ENCODE measurements around the gene BUB1B. TPM values are rescaled to one million over a fixed set of nuclear protein-coding genes. Genes with fewer than 3 reads are reported as not detected.

The BUB1B gene
- total RNA-seq, 1 donor from 2014 or later: 54.8 TPM

GRCh38 chr15:40250771-40251483, 90.1 kb downstream of the BUB1B start:
- intact Hi-C loops (cut with micrococcal nuclease): no loop called here

GRCh38 chr15:40251486-40252140, 90.7 kb downstream of the BUB1B start:
- intact Hi-C loops (cut with micrococcal nuclease): no loop called here

DNA sequence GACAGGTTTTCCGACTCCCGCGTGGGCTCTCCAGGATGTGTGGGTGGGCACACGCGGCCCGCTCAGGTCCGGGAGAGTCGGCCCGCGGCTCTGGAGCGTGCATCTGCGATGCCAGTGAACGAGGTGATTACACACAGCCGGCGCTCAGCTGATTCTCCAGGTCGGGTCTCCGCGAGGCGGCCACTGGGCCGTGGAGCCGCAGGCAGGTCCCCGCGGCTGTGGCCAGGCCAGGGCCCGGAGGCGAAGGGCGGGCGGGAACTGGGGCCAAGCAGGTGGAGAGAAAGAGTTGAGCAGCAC, 91.2 kb downstream of the BUB1B start:
- intact Hi-C loops (cut with micrococcal nuclease): no loop called here

DNA sequence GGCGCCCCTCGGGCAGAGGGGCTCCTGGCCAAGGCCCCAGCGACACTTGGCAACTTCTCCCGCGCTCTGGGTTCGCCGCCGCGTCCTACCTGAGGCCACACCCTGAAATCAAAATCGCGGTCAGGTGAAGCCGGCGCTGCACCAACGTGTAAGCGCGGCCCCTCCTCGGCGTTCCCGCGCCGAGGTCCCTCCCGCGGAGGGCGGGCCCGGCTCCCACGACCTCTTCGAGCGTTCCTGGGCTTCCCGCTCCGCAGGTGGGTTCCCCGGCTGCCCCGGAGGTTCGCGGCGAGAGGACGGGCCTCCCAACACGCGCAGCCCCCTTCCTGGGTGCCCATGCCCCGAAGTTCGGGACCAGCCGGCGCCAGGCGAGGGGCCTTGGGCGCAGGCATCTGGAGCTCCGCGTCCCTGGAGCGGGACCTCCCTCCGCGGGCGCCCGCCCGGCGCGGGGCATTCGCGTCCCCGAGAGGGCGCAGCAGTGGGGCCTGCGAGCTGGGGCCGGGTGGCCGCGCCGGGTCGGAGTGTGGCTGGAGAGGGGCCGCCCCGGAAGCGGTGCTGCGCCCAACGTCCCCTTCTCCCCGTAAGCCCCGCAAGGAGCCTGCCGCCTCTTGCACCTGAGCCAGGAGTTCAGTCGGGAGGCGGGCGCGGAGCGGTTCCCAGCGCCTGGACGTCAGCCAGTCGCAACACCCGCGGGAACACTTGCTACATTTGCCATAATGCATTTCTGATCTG, 91.7 kb downstream of the BUB1B start:
- intact Hi-C loops (cut with micrococcal nuclease): no loop called here

GRCh38 chr15:40253167-40253790, 92.4 kb downstream of the BUB1B start:
- intact Hi-C loops (cut with micrococcal nuclease): no loop called here

- intact Hi-C loops (cut with micrococcal nuclease): no loop called here
Measured at GRCh38 chr15:40254452-40254851, 93.6 kb downstream of the BUB1B start.

DNA sequence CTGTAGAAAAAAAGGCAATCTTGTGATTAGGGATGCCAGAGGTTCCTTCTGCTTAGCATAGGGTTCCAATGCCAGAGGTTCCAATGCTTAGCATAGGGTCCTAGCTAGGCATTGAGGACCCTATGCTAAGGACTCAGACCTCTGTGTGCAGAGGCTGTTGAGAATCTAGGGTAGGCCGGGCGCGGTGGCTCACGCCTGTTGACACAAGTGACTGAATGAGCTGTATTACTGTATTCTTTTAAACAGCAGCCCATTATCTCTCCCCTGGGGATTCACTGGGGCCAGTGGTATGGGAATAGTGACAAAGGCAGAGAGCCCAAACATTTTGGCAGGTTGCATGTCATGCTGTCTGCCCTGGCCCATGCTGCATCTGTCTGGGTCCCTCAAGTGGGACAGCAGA, 94.2 kb downstream of the BUB1B start:
- intact Hi-C loops (cut with micrococcal nuclease): no loop called here

DNA sequence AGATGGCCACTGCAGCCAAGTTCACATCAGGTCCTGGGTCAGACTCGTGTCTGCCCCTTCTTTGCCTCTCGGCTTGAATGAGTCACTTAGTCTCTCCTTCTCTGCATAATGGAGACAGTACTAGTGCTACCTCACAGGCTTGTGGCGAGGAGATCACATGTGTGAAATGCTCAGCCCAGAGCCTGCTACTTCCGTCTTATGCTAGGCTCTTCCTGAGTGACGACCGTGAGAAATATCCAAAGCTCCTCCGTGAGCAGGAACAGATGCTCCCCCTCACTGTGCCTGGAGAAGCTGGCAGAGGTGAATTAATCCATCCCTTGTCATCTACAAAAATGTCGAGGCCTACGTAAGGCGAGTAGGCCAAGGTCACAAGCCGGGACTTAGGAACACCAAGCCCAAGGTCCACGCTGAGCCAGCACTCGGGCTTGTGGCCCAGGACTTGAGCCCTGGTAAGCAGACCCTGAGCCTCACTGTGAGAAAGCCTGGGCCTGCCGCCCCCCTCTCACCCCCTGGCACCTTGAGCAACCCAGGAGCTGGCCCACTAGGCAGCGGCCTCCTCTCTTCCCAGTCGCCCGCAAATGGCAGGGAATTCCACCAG, 95.9 kb downstream of the BUB1B start:
- intact Hi-C loops (cut with micrococcal nuclease): no loop called here

GRCh38 chr15:40257656-40258450, 97.0 kb downstream of the BUB1B start:
- intact Hi-C loops (cut with micrococcal nuclease): no loop called here

DNA sequence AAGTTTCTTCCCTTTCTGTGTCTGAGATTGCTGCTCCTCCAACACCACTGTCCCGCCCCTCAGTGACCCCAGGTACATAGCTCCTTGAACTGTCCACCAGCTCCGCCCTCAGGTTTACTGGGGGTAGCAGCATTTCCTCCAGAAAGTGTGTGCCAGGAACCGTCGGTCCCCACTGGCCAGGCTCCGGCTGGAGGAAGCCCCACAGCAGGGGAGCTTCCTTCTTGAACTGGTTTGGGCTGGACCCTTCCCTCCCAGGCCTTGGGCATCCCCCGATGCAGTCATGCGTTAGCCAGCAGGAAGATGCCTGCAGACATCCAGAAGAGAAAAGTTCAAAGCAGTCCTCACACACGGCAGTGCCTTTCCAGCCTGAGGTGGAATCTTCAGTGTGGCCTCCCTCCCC, 97.7 kb downstream of the BUB1B start:
- intact Hi-C loops (cut with micrococcal nuclease): no loop called here

DNA sequence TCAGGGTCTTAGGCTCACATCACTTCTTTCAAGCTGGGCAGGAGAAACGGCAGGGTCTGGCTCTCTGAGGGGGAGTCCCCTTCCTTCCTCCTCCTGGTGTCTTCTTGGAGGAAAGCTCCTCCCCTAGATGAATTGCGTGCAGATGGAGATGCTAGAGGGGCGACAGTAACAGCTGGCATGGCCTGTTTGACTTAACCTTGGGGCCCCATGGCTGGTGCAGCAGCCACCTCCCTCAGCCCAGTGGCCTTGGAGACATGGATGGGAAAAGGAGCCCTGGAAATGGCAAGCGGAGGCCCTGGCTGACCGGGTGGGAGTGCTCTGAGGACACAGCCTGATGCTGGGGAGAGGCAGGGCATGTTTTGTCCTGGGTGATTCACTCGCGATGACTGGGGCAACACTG, 98.2 kb downstream of the BUB1B start:
- intact Hi-C loops (cut with micrococcal nuclease): no loop called here

DNA sequence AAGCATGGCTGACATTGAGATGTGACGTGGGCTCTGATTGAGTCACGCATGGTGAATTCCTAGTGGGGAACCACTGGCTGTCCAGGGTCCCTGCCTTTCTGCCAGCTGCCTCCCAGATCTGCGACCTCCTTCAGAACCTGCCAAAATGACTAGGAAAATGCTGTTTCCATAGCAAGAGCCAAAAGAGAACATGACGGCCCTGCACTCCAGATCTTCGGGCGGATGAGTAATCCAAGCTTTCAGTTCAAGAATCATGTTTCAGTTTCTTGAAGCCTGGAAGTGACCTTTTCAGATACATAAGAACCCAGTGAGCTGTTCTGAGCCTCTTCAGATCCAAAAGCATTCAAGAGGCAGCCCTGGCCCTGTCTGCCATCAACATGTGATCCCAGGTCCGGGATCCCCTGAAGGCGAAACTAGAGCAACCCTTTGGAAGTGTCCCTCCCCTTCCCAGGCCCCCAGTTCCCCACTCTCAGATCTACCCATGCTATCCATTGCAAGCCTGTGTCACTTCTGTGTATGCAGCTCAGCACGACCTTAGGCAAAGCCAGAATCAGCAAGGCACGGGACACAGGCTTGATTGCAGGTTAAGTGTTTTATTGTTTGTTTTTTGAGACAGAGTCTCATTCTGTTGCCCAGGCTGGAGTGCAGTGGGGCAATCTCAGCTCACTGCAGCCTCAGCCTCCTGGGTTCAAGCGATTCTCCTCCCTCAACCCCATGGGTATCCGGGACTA, 102.3 kb downstream of the BUB1B start:
- intact Hi-C loops (cut with micrococcal nuclease): no loop called here

DNA sequence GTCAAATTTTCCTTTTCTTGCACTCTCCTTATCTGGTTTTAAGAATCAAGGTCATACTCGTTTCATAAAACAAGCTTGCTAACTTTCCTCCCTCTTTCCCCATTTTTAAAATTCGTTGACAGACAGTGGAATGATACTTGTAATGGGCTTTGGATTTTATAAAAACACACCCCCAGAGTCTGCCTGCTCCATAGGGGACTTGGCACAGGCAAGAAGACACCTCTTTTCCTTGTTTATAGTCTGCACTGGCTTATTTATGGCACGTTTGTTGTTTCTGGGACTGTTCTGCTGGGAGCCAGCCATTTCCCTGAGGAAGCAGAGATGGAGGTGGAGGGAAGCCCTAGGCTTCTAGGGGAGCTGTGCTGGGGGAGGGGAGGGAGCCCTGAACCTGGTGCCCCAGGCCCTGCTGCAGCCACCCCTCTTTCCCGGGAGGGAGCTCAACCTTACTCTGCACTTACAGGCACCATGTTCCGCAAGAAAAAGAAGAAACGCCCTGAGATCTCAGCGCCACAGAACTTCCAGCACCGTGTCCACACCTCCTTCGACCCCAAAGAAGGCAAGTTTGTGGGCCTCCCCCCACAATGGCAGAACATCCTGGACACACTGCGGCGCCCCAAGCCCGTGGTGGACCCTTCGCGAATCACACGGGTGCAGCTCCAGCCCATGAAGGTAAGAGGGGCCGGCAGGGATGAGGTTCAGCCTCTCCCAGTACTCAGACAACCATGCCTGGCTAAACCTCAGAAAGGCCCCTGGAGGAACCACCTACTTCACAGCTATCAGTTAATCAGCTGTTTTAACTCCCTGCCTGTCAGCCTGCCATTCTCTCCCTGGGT, 103.7 kb downstream of the BUB1B start:
- intact Hi-C loops (cut with micrococcal nuclease): no loop called here

DNA sequence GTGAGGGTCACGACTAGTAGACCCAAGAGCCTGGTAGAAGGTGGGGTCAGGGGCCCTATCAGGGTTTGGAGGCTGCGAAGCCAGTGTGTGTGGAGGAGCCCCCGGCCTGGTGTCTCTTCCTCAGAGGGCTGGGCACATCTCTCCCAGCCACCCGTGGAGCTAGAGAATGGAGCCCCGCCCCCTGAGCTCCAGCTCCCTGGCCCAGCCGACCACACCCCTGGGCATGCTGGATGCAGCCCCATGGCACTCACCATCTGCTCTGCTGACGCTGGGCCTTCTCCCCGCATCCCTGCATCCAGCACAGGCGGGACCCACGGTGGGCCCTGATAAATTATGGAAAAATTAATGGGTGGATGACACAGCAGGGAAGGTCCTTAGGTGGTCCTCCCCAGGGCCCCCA, 104.5 kb downstream of the BUB1B start:
- intact Hi-C loops (cut with micrococcal nuclease): no loop called here

DNA sequence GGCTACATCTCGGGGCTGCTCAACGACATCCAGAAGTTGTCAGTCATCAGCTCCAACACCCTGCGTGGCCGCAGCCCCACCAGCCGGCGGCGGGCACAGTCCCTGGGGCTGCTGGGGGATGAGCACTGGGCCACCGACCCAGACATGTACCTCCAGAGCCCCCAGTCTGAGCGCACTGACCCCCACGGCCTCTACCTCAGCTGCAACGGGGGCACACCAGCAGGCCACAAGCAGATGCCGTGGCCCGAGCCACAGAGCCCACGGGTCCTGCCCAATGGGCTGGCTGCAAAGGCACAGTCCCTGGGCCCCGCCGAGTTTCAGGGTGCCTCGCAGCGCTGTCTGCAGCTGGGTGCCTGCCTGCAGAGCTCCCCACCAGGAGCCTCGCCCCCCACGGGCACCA, 105.0 kb downstream of the BUB1B start:
- intact Hi-C loops (cut with micrococcal nuclease): no loop called here

DNA sequence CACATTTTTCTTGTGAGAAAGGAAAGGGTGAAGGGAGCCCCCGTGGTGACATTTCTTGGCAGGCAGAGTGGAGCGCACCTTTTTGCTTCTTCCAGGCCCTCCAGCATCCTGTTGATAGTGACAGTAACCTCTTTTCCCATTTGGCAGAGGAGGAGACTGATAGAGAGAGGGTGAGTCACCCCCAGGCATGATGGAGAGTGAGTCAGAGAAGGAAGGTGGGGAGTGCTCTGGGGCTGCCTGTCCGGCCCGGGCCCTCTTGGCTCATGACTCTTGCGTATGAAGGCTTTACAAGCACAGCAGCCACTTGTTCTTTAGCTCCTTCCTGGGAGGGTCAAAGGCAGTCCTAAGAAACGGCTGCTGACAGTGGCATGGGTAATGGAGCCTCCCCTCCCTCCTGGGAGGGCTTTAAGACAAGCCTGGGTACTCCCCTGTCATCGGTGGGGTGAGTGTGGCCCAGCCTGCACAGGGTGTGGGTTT, 106.0 kb downstream of the BUB1B start:
- intact Hi-C loops (cut with micrococcal nuclease): no loop called here

- intact Hi-C loops (cut with micrococcal nuclease): no loop called here
Measured at GRCh38 chr15:40267670-40268069, 106.8 kb downstream of the BUB1B start.

DNA sequence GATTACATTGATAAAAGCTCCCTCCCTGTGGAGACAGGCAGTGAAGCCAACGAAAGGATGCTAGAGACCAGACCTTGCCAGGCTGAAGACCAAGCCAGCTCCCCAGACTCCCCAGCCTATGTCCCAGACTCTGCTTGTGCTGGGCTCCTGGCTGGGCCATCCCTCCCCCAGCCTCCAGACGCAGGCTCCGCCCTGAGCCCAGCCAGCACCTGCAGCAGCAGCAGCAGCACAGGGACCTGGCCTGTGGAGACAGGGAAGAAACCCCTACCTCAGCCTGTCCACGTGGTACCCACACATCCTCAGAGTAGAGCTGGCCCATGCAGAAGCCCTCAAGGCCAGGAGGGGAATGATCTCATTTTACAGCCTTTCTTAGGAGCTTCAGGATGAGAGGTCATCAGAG, 108.7 kb downstream of the BUB1B start:
- intact Hi-C loops (cut with micrococcal nuclease): loop anchor here (5.0 kb wide), 1 partner anchor 32 kb away; the partner anchor contains the start of gene PAK6
